ENCODE measurements around the gene BDKRB1. TPM values are rescaled to one million over a fixed set of nuclear protein-coding genes. Genes with fewer than 3 reads are reported as not detected.

The BDKRB1 gene
- total RNA-seq, 1 donor from 2014 or later, result not detected

Other genes with a start within 250 kb of the BDKRB1 start
- 4.7 TPM for gene C14orf132, start 216.8 kb upstream of the BDKRB1 start, total RNA-seq
- gene BDKRB2, start 51.4 kb upstream of the BDKRB1 start, total RNA-seq, result 0.10 TPM
- gene ATG2B, start 107.1 kb downstream of the BDKRB1 start, total RNA-seq, result 15.6 TPM
- 12.7 TPM for gene GSKIP, start 107.3 kb downstream of the BDKRB1 start, total RNA-seq
- 0.98 TPM for gene AK7, start 135.9 kb downstream of the BDKRB1 start, total RNA-seq
- 62.7 TPM for gene PAPOLA, start 246.2 kb downstream of the BDKRB1 start, total RNA-seq

Measured in left lobe of liver (tissue), 1 donor.